Measurements from ENCODE around the gene TMEM138. TPM values are rescaled to one million over a fixed set of nuclear protein-coding genes. Genes with fewer than 3 reads are reported as not detected.

Gene TMEM138
- total and polyA plus RNA-seq, 8 donors = 10.8 to 39.2 (median 14.3) TPM

DNA sequence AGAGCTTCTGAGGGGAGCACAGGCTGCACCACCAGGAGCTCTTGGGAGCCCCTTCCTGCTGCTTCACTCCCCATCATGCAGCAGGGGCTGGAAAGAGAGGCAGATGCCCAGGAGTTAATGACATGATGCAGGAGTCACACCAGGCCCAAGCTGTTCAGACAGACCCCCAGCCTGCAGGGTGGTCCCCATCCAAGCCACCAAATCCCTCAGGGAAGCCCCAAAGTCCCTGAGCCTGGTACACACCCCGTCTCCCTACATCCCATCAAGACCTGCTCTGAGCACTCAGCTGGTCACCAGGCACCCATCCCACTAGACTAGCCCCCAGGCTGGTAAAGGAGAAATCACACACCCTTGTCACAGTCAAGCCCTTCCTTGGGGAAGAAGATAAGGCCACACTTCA lies 11.8 kb upstream of the TMEM138 start:
- no peak overlapping the region for H3K27ac ChIP-seq
- ATAC-seq (no peak), FAIRE-seq (no peak), DNase-seq (no peak)
- intact Hi-C loops (cut with DNase I) = no loop called here
- H3K4me3 ChIP-seq = no peak overlapping the region
- TF ChIP-seq, protein P1, sequence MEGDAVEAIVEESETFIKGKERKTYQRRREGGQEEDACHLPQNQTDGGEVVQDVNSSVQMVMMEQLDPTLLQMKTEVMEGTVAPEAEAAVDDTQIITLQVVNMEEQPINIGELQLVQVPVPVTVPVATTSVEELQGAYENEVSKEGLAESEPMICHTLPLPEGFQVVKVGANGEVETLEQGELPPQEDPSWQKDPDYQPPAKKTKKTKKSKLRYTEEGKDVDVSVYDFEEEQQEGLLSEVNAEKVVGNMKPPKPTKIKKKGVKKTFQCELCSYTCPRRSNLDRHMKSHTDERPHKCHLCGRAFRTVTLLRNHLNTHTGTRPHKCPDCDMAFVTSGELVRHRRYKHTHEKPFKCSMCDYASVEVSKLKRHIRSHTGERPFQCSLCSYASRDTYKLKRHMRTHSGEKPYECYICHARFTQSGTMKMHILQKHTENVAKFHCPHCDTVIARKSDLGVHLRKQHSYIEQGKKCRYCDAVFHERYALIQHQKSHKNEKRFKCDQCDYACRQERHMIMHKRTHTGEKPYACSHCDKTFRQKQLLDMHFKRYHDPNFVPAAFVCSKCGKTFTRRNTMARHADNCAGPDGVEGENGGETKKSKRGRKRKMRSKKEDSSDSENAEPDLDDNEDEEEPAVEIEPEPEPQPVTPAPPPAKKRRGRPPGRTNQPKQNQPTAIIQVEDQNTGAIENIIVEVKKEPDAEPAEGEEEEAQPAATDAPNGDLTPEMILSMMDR (IDR thresholded peaks at IDR 0.05) = no peak
- H3K4me1 ChIP-seq = no peaks in the 10 kb centered on the region
- no peaks in the 10 kb centered on the region for H3K27me3 ChIP-seq
- WGBS, 2 donors = 87 to 93% methylated on average over 1 of the region's 1 CpG
- H3K36me3 ChIP-seq = peaks cover 0 to 29% (median 4%) of the 10 kb centered on the region in 3 donors
- no peaks in the 10 kb centered on the region for H3K9me3 ChIP-seq

DNA sequence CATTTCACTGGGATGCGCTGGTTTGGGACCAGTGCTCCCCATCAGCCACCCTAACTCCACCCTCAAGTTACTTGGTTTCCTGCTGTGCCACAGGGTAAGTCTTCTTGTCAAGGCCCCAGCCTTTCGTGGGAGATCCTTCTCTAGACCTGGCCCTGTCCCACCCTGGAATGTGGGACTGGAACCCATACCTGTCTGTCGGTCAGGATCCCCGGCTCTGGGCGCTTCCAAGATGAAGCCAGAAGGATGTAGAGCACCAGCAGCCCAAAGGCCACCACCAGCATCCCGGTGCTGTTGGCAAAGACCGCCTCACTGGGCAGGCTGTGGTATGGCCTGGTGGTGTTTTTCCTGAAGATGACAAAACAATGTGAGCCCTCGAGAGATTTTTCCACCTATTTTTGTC lies 11.4 kb upstream of the TMEM138 start:
- H3K36me3 ChIP-seq = peaks cover 0 to 29% (median 4%) of the 10 kb centered on the region in 3 donors
- WGBS, 2 donors = 92 to 95% methylated on average over 8 of the region's 8 CpGs
- intact Hi-C loops (cut with DNase I) = no loop called here

DNA sequence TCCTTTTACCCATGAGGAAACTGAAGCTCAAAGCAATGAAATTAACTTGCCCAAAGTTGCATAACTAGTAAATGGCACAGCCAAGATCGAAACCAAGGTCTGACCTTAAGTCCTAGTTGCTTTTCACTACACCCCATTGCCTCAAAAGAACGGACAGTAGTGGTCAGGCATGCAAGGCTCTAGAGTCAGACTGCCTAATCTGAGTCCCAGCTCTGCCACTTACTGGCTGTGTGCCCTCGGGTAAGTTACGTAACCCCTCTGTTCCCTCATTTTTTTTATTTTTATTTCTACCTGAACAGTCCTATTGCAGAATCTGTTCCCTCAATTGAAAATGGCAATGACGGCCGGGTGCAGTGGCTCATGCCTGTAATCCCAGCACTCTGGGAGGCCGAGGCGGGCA lies 10.1 kb upstream of the TMEM138 start:
- no peak overlapping the region for H3K27ac ChIP-seq
- DNase-seq (no peak), ATAC-seq (no peak), FAIRE-seq (no peak)
- TF ChIP-seq, protein P1 (IDR thresholded peaks at IDR 0.05) = no peak
- H3K4me1 ChIP-seq = no peaks in the 10 kb centered on the region
- 80 to 83% methylated on average over 8 of the region's 8 CpGs for WGBS, 2 donors
- H3K27me3 ChIP-seq = no peaks in the 10 kb centered on the region
- no peak overlapping the region for H3K4me3 ChIP-seq
- intact Hi-C loops (cut with DNase I) = no loop called here
- H3K9me3 ChIP-seq = no peaks in the 10 kb centered on the region
- H3K36me3 ChIP-seq = peaks cover 0 to 29% (median 4%) of the 10 kb centered on the region in 3 donors

More for the DNA sequence above, 11.4 kb upstream of the TMEM138 start:
- Histone ChIP-seq H3K9me3 (no peaks in the 10 kb centered on the region), H3K4me1 (no peaks in the 10 kb centered on the region), H3K4me3 (no peak overlapping the region), H3K27ac (no peak overlapping the region), H3K27me3 (no peaks in the 10 kb centered on the region)
- ATAC-seq (no peak), FAIRE-seq (no peak), DNase-seq (no peak)
- TF ChIP-seq, protein P1 (IDR thresholded peaks at IDR 0.05) = no peak

DNA sequence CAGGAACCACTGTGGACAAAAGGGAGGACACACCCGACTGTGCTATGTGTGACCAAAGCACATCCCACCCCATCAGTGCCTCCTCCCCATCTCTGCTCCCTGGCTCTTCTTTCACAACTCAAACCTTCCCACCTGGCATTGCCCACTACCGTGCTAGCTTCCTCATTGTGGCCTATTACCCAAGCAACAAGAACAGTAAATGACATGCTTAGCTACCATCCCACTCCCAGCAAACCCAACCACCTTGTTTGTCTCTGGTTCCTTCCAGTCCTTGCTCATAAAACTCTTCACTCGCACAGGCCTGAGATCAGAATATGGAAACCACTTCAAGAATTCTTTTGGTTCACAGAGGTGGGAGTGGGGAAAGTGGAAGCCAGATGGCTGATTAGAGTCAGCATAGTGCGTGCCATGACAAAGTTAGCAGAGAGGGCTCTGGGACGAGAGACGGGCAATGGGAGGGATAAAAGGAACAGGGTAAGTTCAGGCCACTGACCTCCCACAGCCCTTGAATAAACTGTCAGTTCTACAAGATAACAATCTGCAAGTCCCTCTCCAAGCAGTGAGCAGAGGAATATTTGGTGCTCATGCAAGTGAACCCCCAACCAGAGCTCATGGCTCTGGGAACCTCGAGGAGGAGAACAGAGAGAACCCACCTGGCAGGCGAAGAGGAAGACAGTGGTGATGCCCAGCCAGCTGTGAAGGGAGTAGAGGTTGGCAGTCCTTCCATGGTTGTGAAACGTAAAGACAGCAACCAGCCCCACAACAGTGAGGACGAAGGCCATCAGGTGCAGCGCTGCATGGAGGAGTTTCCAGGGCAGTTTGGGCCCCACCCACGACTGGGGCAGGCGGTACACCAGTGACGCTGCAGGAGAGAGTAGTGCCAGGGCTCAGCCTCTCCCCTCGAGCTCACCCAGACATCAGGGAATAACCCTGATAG lies 8.8 kb upstream of the TMEM138 start:
- intact Hi-C loops (cut with DNase I) = no loop called here
- TF ChIP-seq, protein P1 (IDR thresholded peaks at IDR 0.05) = no peak
- Histone ChIP-seq H3K36me3 (peaks cover 0 to 29% (median 4%) of the 10 kb centered on the region in 3 donors), H3K27me3 (no peaks in the 10 kb centered on the region), H3K4me3 (no peak overlapping the region), H3K27ac (no peak overlapping the region), H3K4me1 (no peaks in the 10 kb centered on the region), H3K9me3 (no peaks in the 10 kb centered on the region)
- FAIRE-seq (no peak), DNase-seq (no peak), ATAC-seq (no peak)
- WGBS, 2 donors = 88 to 90% methylated on average over 15 of the region's 15 CpGs

DNA sequence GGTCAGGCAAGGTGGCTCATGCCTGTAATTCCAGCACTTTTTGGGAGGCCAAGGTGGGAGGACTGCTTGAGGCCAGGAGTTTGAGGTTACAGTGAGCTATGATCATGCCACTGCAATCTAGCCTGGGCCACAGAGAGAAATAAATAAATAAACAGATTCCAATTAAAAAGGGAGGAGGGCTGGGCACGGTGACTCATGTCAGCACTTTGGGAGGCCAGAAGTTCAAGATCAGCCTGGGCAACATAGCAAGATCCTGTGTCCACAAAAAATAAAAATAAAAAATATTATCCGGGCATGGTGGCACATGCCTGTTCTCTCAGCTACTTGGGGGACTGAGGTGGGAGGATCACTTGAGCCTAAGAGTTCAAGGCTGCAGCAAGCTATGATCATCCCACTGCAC lies 8.0 kb upstream of the TMEM138 start:
- Histone ChIP-seq H3K27me3 (no peaks in the 10 kb centered on the region), H3K36me3 (peaks cover 0 to 25% (median 4%) of the 10 kb centered on the region in 3 donors), H3K4me1 (no peaks in the 10 kb centered on the region), H3K4me3 (no peak overlapping the region), H3K27ac (no peak overlapping the region), H3K9me3 (no peaks in the 10 kb centered on the region)
- DNase-seq = no peak
- FAIRE-seq = no peak
- TF ChIP-seq, protein P1 (IDR thresholded peaks at IDR 0.05) = no peak
- WGBS, 2 donors = 89 to 97% methylated on average over 2 of the region's 2 CpGs
- ATAC-seq = no peak
- intact Hi-C loops (cut with DNase I) = no loop called here
